ENCODE results near the gene CDH13. TPM values are rescaled to one million over a fixed set of nuclear protein-coding genes. Genes with fewer than 3 reads are reported as not detected.

CDH13 gene
- total RNA-seq, 1 donor from 2014 or later: 28.9 TPM

- no peak for DNase-seq
These were observed 996.4 kb downstream of the CDH13 start for GRCh38 chr16:83623091-83623730.

GRCh38 chr16:83623892-83624291 is 997.1 kb downstream of the CDH13 start:
- no peak for DNase-seq

- DNase-seq: no peak
These were observed 997.8 kb downstream of the CDH13 start for GRCh38 chr16:83624429-83625120.

- no peak for DNase-seq
These were observed 999.4 kb downstream of the CDH13 start for GRCh38 chr16:83626204-83626603.

GRCh38 chr16:83626676-83627075 is 999.9 kb downstream of the CDH13 start:
- DNase-seq: no peak

- no peak for DNase-seq
These were observed 1001.2 kb downstream of the CDH13 start for GRCh38 chr16:83627996-83628395.

GRCh38 chr16:83629426-83629825 is 1002.7 kb downstream of the CDH13 start:
- DNase-seq: no peak

GRCh38 chr16:83629836-83630235 is 1003.1 kb downstream of the CDH13 start:
- no peak for DNase-seq

GRCh38 chr16:83630979-83631378 is 1004.2 kb downstream of the CDH13 start:
- DNase-seq: no peak

- no peak for DNase-seq
These were observed 1006.5 kb downstream of the CDH13 start for GRCh38 chr16:83633286-83633685.

- no peak for DNase-seq
These were observed 1021.6 kb downstream of the CDH13 start for GRCh38 chr16:83648347-83648746.

- no peak for DNase-seq
These were observed 1025.1 kb downstream of the CDH13 start for GRCh38 chr16:83651871-83652270.

GRCh38 chr16:83652943-83653342 is 1026.2 kb downstream of the CDH13 start:
- DNase-seq: no peak

- no peak for DNase-seq
These were observed 1027.0 kb downstream of the CDH13 start for GRCh38 chr16:83653785-83654184.

GRCh38 chr16:83660282-83660681 is 1033.5 kb downstream of the CDH13 start:
- DNase-seq: no peak

- DNase-seq: no peak
These were observed 1034.9 kb downstream of the CDH13 start for GRCh38 chr16:83661656-83662055.

GRCh38 chr16:83666449-83666848 is 1039.7 kb downstream of the CDH13 start:
- DNase-seq: no peak

- DNase-seq: no peak
These were observed 1042.7 kb downstream of the CDH13 start for GRCh38 chr16:83669456-83669855.

GRCh38 chr16:83674931-83675535 is 1048.3 kb downstream of the CDH13 start:
- DNase-seq: no peak

GRCh38 chr16:83676086-83676485 is 1049.3 kb downstream of the CDH13 start:
- peak; percentile 2 for DNase-seq

GRCh38 chr16:83680980-83681379 is 1054.2 kb downstream of the CDH13 start:
- no peak for DNase-seq

- no peak for DNase-seq
These were observed 1054.7 kb downstream of the CDH13 start for GRCh38 chr16:83681381-83681956.

GRCh38 chr16:83682116-83682867 is 1055.5 kb downstream of the CDH13 start:
- peak; percentile 15 for DNase-seq

All from skin of body (tissue), 2 donors.